Activated T-helper 1 cell treated with Interleukin-2 at 50 U/mL for 16 hours (primary cell): ENCODE data around the gene TBC1D2.
"Not testable (repeated sequence)": the region's sequence is repeated elsewhere in the genome, so short reads cannot be mapped to it uniquely, and the experiment has no call there.

Experiments
- DNase-seq: peaks from one replicate; pipeline ENCODE4 v3.0.0-alpha.2; 2020; ENCODE audit warnings: low read depth

Gene TBC1D2

GRCh38 chr9:98255578-98256296 is at the start of gene TBC1D2:
Gene TBC1D2, minus strand, starts transcription at chr9:98255649. Its CDS starts 108 bp downstream, at chr9:98255541.
- peak; percentile 98 for DNase-seq

GRCh38 chr9:98304381-98304780 is 48.9 kb upstream of the TBC1D2 start:
- no peak for DNase-seq

- no peak for DNase-seq
Measured at GRCh38 chr9:98303633-98304125, 48.2 kb upstream of the TBC1D2 start.

GRCh38 chr9:98302938-98303632 is 47.6 kb upstream of the TBC1D2 start:
- DNase-seq = no peak

GRCh38 chr9:98302150-98302549 is 46.7 kb upstream of the TBC1D2 start:
- no peak for DNase-seq

GRCh38 chr9:98300611-98301010 is 45.2 kb upstream of the TBC1D2 start:
- DNase-seq = no peak

- no peak for DNase-seq
Measured at GRCh38 chr9:98298476-98298875, 43.0 kb upstream of the TBC1D2 start.

- DNase-seq = no peak
Measured at GRCh38 chr9:98295824-98296223, 40.4 kb upstream of the TBC1D2 start.

GRCh38 chr9:98291820-98292219 is 36.4 kb upstream of the TBC1D2 start:
- DNase-seq = no peak

- DNase-seq = no peak
Measured at GRCh38 chr9:98290411-98290810, 35.0 kb upstream of the TBC1D2 start.

GRCh38 chr9:98289614-98290201 is 34.3 kb upstream of the TBC1D2 start:
- no peak for DNase-seq

GRCh38 chr9:98288881-98289280 is 33.4 kb upstream of the TBC1D2 start:
- no peak for DNase-seq

- no peak for DNase-seq
Measured at GRCh38 chr9:98287384-98287783, 31.9 kb upstream of the TBC1D2 start.

- no peak for DNase-seq
Measured at GRCh38 chr9:98285446-98285845, 30.0 kb upstream of the TBC1D2 start.

- no peak for DNase-seq
Measured at GRCh38 chr9:98284754-98285153, 29.3 kb upstream of the TBC1D2 start.

GRCh38 chr9:98283143-98283542 is 27.7 kb upstream of the TBC1D2 start:
- DNase-seq = not testable (repeated sequence)

GRCh38 chr9:98281281-98281680 is 25.8 kb upstream of the TBC1D2 start:
- no peak for DNase-seq

- no peak for DNase-seq
Measured at GRCh38 chr9:98280574-98280973, 25.1 kb upstream of the TBC1D2 start.

GRCh38 chr9:98280162-98280561 is 24.7 kb upstream of the TBC1D2 start:
- DNase-seq = no peak

- DNase-seq = no peak
Measured at GRCh38 chr9:98276907-98277469, 21.5 kb upstream of the TBC1D2 start.

GRCh38 chr9:98275159-98275558 is 19.7 kb upstream of the TBC1D2 start:
- no peak for DNase-seq

- DNase-seq = no peak
Measured at GRCh38 chr9:98272083-98272482, 16.6 kb upstream of the TBC1D2 start.

- no peak for DNase-seq
Measured at GRCh38 chr9:98271479-98271878, 16.0 kb upstream of the TBC1D2 start.
